ENCODE data around the gene MRPS23. TPM values are rescaled to one million over a fixed set of nuclear protein-coding genes. Genes with fewer than 3 reads are reported as not detected.

The MRPS23 gene
- total RNA-seq, 1 experiment from 2014 or later = 32.1 TPM

DNA sequence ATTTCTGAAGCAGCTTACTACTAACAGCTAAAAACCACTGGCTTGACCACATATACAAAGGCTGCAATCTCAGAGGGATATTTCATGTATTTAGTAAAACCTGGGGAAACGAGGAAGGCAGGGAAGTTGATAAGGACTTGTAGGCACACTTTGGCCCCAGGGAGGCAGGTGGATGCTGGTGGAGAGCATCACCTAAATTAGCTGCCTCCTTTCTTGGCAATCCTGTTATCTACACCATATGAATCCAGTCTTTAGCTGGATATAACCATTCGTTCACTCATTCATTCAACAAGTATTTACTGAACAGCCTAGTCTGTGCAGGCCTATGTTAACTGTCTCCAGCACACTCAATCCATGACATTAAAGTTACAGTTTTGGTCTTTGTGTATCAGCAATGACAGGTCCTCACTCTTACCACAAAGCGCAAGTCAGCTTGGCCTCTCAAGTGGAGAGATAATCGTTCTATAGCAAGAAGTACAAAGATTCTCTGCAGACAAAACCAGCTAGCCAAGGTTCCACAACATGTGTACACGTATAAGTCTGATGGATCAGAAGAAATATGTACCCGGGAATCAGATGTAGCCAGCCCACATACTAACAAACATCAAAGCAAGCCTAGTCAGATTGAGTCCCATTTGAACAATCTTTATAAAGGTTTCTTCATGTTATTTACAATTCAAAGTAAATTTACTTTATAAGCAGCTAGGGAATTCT, 10.8 kb downstream of the MRPS23 start:
- no peak for DNase-seq (ENCODE audit: low read depth)

DNA sequence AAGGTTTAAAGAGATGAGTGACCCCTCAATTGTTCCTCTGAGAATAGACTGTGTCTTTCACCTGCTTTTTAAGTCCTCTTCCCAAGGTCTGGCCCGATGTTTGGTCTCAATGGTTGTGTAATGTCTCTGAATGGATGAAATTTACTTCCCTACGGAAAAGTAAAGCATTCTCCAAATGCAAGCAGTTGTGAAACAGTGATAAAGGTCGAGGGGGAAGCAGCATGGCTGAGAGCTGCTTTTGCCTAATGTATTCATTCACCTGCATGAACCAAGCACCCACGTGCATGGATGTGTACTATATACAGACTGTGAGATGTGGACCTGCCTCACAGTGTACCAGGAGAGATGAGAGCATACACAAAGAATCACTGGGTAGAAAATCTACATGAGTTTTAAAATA, 11.4 kb downstream of the MRPS23 start:
- DNase-seq (ENCODE audit: low read depth) = no peak

DNA sequence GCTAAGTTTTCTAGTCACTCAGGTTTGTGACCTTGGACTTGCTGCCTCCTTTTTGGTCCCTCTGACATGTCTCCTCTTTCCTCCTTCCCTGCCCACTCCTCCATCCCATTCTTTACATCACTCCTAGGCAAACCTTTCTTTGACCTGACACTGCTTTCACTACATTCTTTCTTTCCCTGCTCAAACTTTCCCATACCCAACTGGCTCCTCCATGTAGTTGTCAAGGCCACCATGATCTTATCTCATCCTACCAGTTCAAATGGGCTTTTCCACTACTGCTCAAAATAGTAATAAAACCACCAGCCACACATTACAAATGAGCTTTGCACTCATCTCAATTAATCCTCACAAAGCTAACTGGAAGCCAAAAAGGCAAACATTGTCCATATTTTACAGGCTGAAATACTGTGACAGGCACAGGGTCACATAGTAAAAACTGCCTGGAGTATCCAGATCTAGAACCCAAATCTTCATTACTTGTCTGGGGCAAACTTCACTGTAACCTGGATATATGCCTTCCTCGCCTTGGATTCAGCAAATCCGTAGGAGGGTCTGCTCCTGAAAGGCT, 14.4 kb downstream of the MRPS23 start:
- DNase-seq (ENCODE audit: low read depth) = no peak

DNA sequence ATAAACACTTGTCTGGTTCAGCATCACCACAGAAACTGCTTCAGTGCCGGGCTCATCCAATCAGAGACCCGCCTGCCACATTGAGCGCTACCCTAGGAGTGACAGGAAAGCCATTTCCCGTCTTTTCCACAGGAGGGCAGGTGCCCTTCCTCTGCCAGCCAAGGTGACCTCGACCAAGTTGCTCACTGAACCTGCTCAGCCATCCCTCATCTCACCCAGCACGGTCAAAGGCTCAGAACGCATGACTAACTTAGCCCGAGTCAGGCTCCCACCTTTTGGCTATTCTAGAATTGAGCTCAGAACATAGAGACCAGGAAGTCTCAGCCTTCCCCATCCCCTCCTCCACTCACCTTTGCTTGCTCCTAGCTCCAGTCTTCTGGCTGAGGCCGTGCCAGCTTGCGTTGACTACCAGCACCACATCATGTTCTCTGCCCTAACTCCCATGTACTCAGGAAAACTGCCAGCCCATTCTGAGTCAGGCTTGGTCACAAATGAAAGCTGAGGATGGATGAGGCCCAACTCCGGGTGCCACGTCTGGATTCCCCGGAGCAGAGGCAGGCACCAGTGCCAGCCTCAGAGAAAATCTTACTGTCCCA, 15.6 kb downstream of the MRPS23 start:
- DNase-seq (ENCODE audit: low read depth) = peak; percentile 79

DNA sequence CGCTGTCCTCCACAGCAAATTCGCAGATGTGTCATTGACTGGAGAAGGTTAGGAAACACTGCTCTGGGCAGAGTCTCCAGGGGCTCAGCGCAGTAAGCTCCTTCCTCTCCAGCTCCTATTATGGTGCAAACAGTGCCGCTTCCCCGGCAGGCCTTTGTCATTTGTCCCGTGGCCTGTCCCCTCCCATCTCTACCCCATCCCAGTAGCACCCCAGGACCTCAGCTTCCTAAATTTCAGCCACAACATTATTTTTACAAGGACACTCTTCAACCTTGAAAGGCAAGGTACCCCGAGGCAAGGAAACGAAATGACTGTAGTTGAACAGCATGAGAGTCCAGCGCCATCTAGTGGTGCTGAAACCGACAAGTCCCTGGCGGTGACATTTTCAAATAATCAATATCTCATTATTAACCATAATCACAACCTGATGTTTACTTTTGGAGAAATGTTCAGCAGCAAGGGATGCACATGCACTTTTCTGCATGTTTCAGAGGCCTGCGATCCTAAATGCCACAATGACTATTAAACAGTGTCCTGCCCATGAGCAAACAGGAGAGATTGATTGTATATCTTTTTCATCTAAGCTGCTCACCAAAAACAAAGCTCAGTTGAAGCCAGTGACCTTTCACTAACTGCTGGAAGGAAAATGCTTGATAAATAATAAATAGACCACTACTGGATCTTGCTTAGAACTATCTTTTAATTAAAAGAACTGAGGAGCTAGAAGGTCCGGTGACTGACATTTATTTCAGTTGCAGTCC, 16.5 kb downstream of the MRPS23 start:
- peak; percentile 62 for DNase-seq (ENCODE audit: low read depth)

DNA sequence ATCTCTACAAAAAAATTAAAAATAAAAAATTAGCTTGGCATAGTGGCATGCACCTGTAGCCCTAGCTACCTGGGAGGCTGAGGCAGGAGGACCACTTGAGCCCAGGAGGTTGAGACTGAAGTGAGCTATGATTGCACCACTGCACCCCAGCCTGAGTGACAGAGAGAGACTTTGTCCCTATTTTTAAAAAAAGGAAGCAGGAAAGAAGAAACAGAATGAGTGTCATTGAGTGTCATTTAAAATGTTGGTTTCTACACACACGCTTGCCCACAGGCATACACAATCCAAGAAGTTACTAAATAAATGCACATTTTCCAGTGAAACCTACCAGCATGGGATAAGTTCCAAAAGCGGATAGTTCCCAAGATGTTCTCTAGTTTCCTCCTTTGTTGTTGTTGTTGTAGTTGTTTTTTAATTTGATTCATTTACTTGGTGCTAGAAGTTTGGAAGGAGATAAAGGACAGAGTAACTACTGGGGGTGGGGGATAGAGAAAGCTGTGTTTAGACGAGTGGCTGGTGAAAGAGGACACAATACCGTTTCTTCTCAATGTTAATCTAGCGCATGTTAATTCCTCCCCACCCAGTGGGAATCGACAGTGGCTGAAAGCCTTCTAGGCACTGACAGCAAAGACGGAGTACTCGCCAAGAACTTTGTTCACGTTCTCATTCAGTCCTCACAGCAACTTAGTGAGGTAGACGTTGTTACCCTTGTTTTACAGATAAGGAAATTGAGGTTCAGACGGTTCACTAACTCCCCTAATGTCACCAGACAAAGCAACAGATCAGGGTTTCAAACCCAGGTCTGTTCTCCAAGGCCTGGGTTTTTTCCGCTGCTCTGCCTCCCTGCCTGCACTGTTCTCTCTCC, 17.3 kb downstream of the MRPS23 start:
- DNase-seq (ENCODE audit: low read depth) = no peak

DNA sequence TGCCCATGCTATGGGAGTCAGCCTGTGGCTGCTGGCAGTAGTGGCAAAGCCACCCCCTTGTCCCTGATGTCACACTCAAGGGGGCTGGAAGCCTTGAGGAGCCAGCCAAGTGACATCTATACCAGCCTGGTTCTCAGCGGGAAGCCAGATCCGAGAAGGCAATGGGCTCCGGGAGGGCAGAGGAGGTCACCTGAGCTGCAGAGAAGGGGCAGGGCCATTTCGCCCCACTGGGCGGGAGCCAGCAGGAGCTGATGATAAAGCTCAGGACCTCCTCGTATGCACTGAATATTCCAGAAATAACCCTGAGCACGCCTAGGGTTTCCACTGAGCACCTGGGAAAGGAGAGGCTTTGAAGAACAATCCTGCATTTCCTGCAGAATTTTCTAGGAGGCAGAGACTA, 19.0 kb downstream of the MRPS23 start:
- no peak for DNase-seq (ENCODE audit: low read depth)

DNA sequence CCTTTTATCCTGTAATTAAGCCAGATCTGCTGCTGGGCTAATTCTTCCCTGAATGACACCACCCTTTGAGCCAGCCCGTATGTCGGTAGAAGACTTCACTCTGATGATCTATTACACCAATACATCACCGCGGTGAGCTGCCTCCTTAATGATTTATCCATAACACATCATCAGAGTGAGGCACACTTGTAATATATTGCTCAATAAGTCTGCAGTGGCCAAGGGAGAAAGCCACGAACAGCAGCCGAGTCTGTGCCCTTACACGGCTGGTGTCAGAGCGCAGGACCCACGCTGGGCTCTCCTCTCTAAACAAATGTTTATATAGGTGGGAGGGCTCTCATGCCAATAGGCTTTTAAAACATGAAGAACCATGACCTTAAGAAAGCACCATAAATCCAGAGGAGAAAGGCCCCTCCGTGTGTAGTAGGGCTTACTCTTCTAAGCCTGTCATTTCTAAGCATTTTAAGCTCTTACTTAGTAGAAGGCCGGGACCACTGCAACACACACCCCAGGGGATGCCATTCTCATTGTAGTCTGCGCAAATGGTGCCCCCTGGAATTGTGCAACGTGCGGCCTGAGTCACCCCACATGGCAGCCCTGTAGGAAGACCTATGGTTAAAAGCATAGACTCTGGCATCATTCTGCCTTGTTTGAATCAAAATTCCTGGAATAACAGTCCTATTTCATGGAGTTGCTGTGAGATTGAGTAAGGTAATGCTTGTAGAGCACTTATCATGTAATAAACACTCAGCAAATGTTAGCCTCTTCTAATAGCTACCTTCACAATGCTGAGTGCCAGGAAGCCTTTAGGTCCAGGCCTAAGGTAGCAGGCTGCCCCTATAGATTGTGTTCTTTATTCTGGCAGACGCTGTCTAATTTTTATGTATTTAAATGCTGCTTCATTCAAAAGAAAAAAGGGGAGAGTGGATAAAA, 26.1 kb downstream of the MRPS23 start:
- DNase-seq (ENCODE audit: low read depth) = no peak

DNA sequence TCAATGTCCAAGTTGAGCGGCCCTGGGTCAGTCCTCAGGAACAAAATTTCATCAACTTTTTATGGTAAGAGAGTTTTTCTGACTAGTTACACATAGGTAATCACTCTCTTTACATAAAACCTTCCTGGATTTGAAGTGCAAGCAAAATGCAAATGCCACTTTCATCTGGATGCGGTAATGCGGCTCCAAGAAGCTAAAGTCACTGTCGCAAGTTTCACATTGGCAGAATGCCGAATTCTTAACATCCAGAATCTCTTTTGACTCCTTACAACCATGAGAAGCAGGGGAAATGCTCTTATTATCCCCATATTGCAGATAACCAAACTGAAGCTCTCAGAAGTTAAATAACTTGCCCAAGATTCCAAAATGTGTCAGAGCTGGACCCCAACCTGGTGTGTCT, 30.0 kb downstream of the MRPS23 start:
- DNase-seq (ENCODE audit: low read depth) = no peak

DNA sequence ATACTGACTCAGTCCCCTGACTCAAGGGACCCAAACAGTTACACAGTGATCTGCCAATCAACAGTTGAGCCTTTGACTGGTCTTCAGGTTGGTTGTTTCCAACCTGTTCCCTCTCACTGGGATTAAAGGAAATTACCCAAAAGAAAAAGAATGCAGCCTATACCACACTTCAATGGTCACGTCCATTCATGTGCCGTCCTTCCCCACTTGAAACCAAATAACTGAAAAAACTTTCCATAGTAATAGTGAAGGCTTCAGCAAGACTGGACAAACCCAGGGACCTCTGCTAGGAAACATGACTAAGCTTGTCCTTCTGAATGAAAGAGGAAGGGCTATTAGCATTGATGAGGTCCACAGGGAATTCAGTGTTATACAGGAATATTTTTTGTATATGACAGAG, 30.6 kb downstream of the MRPS23 start:
- DNase-seq (ENCODE audit: low read depth) = no peak

DNA sequence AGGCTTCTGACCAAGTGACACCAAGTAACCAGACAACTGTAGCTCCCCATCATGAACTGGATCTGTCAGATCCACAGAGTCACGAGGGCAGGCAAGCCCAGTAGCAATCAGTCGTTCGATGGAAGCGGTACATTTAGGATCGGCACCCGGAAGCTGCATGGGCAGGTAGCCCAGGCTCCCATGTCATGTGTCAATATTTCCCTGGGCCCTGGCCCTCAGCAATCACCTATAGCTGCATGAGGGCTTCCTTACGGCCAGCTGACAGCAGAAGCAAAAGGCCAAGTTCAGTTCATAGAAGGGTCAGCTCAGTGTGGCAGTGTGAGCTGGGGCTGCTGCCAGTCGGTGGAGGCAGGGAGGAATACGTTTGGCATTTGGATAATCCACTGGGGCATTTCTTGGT, 31.8 kb downstream of the MRPS23 start:
- DNase-seq (ENCODE audit: low read depth) = no peak

DNA sequence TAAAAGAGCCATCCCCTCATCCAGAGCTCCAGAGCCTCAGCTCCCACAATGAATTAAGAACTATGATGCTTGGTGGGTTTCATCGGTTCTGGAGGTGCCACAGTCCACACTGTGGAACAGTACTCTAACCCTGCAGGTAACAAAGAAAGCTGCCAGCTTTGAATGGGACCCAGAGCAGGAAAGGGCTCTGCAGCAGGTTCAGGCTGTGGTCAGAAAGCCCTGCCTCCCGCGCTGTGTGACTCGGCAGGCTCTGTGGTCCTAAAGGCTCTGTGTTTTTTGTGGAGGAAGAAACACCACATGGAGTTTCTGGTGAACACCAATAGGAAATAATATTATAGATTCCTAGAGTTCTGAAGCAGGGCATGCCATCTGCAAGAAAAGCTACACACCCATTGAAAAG, 32.5 kb downstream of the MRPS23 start:
- DNase-seq (ENCODE audit: low read depth) = no peak

DNA sequence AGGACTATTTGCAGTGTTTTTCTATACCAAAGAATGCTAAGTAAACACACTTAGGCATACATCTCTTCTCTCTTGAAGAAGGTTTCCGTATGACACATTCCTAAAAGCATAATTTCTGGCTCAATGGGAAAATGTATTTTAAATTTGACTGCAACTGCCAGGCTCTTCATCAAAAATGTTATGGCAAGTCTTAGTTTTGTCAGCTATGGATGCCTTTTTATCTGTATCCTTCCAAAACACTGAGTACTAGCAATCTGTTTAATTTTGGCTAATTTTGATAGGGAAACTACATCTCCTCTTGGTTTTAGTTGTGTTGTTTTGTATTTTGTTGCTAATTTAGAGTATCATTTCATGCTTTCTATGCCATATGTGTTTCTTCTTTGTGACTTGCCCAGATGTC, 35.4 kb downstream of the MRPS23 start:
- no peak for DNase-seq (ENCODE audit: low read depth)

DNA sequence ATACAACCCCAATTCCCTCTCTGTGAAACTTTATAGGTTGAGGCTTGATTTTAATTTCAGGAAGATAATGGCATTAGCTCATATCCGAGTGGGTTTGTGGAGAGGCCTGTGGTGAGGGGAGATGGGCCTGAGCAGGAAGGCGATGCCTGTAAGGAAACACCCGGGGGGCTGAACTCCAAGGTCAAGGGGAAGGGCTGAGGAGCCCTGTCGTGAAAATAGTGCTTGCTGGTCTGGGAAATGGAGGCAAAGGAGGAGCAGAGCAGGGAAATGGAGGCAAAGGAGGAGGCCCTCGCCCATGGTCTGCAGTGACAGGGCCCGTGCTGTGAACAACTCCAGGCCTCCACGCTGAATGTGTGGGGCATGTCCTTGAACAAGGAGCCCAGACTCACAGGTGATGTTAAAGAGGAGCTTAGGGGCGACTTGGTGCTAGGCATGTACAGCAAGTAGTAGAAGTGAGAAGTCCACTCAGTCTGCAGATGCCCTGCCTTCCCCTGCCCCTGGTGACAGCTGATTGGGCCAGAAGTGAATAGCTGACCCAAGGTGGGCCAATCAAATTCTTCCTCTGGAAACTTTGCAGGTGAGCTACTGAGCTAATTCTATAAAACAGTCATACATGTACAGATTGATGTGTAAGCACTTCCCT, 38.1 kb downstream of the MRPS23 start:
- no peak for DNase-seq (ENCODE audit: low read depth)

DNA sequence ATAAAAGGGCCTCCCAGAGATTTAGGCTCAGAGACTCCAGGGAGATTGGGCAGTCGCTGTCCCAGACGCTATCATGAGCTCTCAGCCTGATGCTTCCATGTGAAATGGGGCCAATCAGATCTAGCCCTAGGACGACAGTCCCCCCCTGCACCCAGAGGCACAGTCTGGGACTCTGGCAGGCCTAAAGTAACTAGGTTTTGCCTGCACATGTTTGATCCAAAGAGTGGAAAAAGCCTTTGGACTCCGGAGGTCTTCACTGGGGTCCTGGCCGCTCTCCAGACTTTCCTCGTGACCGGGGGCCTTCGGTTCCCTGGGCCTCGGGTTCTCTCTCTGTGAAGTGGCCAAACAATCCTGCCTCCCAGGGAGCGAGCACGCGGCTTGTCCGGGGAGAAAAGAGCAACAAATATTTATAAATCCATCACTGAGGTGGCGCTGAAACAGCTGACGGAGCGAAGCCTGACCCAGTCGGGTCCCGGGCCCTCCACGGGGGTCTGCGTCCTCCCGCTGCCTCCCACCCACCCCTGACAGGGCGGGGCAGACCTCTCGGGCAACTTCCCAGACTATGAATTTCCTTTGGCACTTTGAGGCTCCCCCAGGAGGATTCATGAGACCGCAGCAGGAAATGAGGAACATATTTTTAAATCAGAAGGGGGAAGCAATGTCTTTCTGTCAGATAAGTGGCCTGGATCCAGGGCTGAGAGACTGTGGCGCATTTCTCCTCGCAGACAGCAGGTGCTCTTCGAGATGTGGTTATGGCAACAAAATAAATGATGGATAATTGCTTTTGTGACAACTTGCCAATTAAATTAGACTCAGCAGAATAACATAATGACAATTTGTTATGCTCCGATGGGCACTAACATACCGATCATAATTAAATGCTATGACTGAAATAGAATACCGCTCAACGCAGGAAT, 38.9 kb downstream of the MRPS23 start:
- DNase-seq (ENCODE audit: low read depth) = peak; percentile 62

DNA sequence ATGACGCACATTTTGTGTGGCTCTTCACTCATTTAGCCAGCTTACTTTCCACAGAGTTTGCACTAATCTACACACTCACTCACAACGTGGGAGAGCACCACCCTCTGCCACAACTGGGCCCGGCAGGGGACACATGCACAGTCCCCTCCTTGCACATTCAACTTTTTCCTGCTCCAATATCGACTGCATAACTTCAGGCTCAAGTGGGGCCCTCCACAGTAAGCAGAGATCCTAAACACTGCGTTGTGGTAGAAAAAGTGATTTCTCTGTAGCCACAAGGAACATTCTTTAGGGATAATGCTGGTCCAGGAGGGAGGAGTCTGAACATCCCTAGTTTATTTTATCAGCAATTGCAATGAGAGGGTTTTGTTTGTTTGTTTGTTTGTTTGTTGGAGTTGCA, 40.0 kb downstream of the MRPS23 start:
- no peak for DNase-seq (ENCODE audit: low read depth)

DNA sequence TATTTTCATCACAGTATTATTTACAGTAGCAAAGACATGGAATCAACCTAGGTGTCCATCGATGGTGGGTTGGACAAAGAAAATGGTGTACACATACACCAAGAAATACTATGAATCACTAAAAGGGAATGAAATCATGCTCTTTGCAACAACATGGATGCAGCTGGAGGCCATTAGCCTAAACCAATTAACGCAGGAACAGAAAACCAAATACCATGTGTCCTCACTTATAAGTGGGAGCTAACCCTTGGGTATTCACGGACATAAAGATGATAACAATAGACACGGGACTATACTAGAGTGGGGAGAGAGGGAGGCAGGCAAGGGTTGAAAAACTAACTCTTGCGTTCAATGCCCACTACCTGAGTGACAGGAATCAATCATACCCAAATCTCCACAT, 41.0 kb downstream of the MRPS23 start:
- no peak for DNase-seq (ENCODE audit: low read depth)

DNA sequence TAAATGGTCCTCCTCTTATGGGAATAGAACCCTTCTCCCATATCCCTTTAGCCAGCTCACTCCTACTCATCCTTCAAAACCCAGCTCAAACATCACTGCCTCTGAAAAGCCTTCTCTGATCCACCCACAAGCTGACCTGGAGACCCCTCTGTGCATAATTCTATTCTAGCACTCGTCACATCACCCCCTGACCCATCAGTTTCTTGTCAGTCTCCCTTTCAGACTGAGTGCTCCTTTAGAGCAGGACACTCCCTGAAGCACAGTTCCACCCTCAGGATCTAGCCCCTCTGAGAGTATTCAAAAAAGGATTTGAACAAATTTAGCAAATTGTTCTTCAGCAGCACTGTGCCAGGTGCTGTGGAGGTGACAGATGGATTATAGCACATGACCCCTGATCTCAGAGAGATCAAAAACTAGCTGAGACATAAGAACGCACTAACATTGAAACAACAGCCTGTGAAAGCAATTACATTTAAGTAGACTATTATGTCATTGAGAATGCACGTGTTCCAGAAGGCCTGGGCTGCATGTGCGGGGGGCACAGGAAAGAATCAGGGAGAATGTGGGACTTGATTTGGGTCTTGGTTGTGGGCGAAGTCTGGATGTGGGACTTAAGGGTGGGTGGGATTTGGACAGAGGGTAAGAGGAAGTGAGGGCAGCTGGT, 43.5 kb downstream of the MRPS23 start:
- no peak for DNase-seq (ENCODE audit: low read depth)
